NB4 (cell line): ENCODE measurements around the gene SHE.
A peak's percentile ranks its signal among the peaks of the same experiment; 100 is the strongest.

Experiments used
- DNase-seq: peaks from one replicate; pipeline ENCODE4 v3.0.0; 2010; ENCODE audit warnings: low read depth
- H3K4me3 ChIP-seq: one replicate; pipeline ENCODE4 v1.5.1; 2011; ENCODE audit warnings: mild to moderate bottlenecking, low read depth, low read length, moderate library complexity
- CTCF ChIP-seq: IDR thresholded peaks from one replicate; pipeline ENCODE4 v1.5.1; 2012; ENCODE audit warnings: low read depth, low read length
- MAX ChIP-seq: IDR thresholded peaks from 2 replicates; pipeline ENCODE4 v1.6.1; 2011; ENCODE audit warnings: low read depth, low read length
- MYC ChIP-seq: IDR thresholded peaks from 2 replicates; pipeline ENCODE4 v1.6.1; 2011; ENCODE audit warnings: low read depth, low read length
- POLR2A ChIP-seq: IDR thresholded peaks from 2 replicates; pipeline ENCODE4 v1.6.1; 2011; ENCODE audit warnings: mild to moderate bottlenecking; ENCODE audit not compliant: insufficient read length; ENCODE audit errors: extremely low read depth

SHE gene

DNA sequence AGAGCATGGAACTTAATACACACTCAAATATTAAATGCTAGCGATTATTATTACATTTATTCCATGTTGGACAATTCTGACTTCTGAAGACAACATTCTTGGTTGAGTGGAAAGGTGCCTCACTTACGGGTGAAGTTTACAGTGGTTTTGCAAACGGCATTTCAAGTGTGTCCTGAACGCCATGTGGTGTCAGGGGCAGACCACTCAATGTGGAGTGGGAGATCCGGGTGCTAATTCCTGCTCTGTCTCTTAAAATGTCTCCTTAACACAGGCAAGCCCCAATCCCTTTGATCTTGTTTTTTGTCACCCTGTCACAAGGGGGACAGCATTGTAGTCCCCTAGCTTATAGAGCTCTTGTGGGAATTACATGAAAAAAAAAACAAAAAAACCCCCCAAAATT is 5.8 kb downstream of the SHE start:
- TF ChIP-seq POLR2A (no peak), MYC (no peak), CTCF (no peak), MAX (no peak)
- no peak overlapping the region for H3K4me3 ChIP-seq
- DNase-seq = no peak

DNA sequence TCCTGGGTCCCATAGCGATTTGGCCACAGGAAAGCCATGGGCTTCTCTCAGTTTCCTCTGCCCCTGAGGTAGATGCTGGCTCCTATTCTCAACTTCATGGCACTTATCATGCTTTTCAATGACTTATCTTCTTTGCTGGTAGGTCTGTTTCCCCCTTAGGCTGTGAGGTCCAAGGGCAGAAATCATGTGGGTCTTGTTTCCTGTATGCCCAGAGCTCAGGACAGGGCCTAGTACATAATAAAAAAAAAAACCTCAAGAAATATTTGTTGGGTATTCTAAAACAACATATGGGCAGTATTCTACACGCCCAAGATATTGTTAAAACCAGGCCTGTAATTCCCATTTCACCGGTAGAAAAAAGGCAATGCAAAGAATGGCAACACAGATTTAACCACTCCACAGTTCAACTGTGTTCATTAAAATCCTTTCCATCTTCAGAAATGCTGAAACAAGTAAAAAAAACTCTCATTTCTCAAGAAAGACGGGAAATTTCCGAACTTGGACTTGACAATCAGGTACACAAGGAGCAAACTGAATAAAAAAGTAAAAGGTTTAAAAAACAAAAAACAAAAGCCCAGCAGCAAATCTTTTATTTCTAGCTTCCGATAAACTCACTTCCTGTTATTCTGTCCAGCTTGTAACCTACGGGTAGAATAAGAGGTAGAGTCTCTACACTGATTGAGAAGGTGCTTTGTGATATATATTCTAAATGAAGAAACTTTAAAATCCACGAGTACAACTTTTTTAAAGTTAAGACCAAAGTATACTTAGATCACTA is 6.5 kb downstream of the SHE start:
- no peak for DNase-seq
- TF ChIP-seq MAX = no peak
- no peak for TF ChIP-seq POLR2A
- TF ChIP-seq CTCF = no peak
- no peak for TF ChIP-seq MYC
- H3K4me3 ChIP-seq = no peak overlapping the region

GRCh38 chr1:154493276-154493675 is 8.9 kb downstream of the SHE start:
- no peak overlapping the region for H3K4me3 ChIP-seq
- peak; percentile 56 for DNase-seq
- no peak for TF ChIP-seq CTCF
- no peak for TF ChIP-seq POLR2A
- no peak for TF ChIP-seq MYC
- TF ChIP-seq MAX = no peak

DNA sequence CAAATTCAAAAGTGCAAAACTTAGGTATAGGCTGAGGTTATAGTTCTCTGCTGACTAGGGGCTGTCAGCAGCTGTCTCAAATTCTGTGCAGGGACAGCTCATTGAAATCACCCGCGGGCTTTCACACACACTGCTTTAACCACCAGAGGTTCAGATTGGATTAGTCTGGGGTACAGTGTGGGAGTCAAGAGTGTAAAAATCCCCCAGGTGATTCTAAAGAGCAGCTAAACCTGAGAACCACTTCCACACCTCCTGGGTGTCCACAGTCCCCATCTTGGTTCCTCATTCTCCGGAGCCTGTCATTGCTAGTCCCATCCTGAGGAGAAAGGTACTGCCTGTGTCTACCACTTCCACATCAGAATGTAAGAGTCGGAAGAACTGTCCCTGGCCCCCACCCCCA is 10.1 kb downstream of the SHE start:
- TF ChIP-seq POLR2A (no peak), MYC (no peak), CTCF (no peak), MAX (no peak)
- DNase-seq = no peak

GRCh38 chr1:154490317-154490716 is 11.9 kb downstream of the SHE start:
- H3K4me3 ChIP-seq = no peak overlapping the region
- DNase-seq = no peak

More for the DNA sequence above, 10.1 kb downstream of the SHE start:
- no peak overlapping the region for H3K4me3 ChIP-seq

More at GRCh38 chr1:154490317-154490716, 11.9 kb downstream of the SHE start:
- TF ChIP-seq MYC = no peak
- no peak for TF ChIP-seq CTCF
- no peak for TF ChIP-seq POLR2A
